IMR-90 (cell line): Measurements from ENCODE around the gene SPP1. TPM values are rescaled to one million over a fixed set of nuclear protein-coding genes. Genes with fewer than 3 reads are reported as not detected.

ENCODE experiments used
- ATAC-seq: fragments of 200-7000 bp; cut with Tn5 transposase; 2 replicates; pipeline ENCODE4 v1.9.1; 2020; ENCODE audit warnings: low read depth, mild to moderate bottlenecking, moderate library complexity
- BruUV-seq: library from RNA; stranded (reverse); fragments of 400-500 nt; replicated peaks from 2 replicates; lab custom pipeline; 2021; lab: Mats Ljungman, UMichigan
- CTCF ChIA-PET: fragments of 300-600 bp; formaldehyde crosslinking; extraction: SDS; loops from one replicate; lab custom pipeline; 2021; ENCODE audit warnings: antibody characterized with exemption; lab: Yijun Ruan, JAX
- POLR2A ChIA-PET: fragments of 300-600 bp; sonication (Branson Sonifier 250); formaldehyde crosslinking; loops from one replicate; lab custom pipeline; 2022; ENCODE audit warnings: antibody characterized with exemption; ENCODE audit not compliant: unreplicated experiment; lab: Charles Lee
- DNase-seq: peaks from one replicate; pipeline ENCODE4 v3.0.0; 2013
- H2AFZ ChIP-seq: replicated peaks from 2 replicates; pipeline ENCODE3; 2013; ENCODE audit warnings: low read length, mild to moderate bottlenecking; ENCODE audit not compliant: poor library complexity
- H2AK5ac ChIP-seq: 2 replicates; pipeline ENCODE4 v1.6.1; 2013; ENCODE audit warnings: low read depth, low read length, inconsistent platforms
- H2AK9ac ChIP-seq: replicated peaks from 2 replicates; pipeline ENCODE3; 2013; ENCODE audit warnings: mild to moderate bottlenecking, low read depth, low read length, moderate library complexity; ENCODE audit not compliant: poor library complexity
- H2BK120ac ChIP-seq: 2 replicates; pipeline ENCODE4 v1.6.1; 2013; ENCODE audit warnings: low read depth, low read length, inconsistent platforms
- H2BK15ac ChIP-seq: 3 replicates; pipeline ENCODE4 v1.6.1; 2013; ENCODE audit warnings: low read depth, low read length, inconsistent platforms
- H2BK20ac ChIP-seq: 2 replicates; pipeline ENCODE4 v1.6.1; 2013; ENCODE audit warnings: low read depth, mild to moderate bottlenecking, inconsistent platforms, low read length, moderate library complexity
- H2BK5ac ChIP-seq: 2 replicates; pipeline ENCODE4 v1.6.1; 2013; ENCODE audit warnings: mild to moderate bottlenecking, low read depth, low read length, inconsistent platforms; ENCODE audit not compliant: poor library complexity, severe bottlenecking
- H3K14ac ChIP-seq: replicated peaks from 2 replicates; pipeline ENCODE4 v1.6.1; 2013; ENCODE audit warnings: low read depth, low read length, inconsistent platforms
- H3K18ac ChIP-seq: 2 replicates; pipeline ENCODE4 v1.6.1; 2013; ENCODE audit warnings: low read depth, low read length, control low read depth
- H3K23ac ChIP-seq: 2 replicates; pipeline ENCODE4 v1.6.1; 2013; ENCODE audit warnings: low read depth, low read length, inconsistent platforms
- H3K27ac ChIP-seq: 2 replicates; pipeline ENCODE4 v1.5.1; 2013; ENCODE audit warnings: mild to moderate bottlenecking, control low read depth, low read length; ENCODE audit not compliant: insufficient read depth
- H3K27me3 ChIP-seq: 2 replicates; pipeline ENCODE4 v1.6.1; 2013; ENCODE audit warnings: low read length; ENCODE audit not compliant: control insufficient read depth, insufficient read depth
- H3K36me3 ChIP-seq: 2 replicates; pipeline ENCODE4 v1.6.1; 2013; ENCODE audit warnings: low read length, mixed read lengths; ENCODE audit not compliant: control insufficient read depth, insufficient read depth
- H3K4ac ChIP-seq: 2 replicates; pipeline ENCODE4 v1.6.1; 2013; ENCODE audit warnings: low read depth, low read length, inconsistent platforms
- H3K4me1 ChIP-seq: 2 replicates; pipeline ENCODE4 v1.6.1; 2013; ENCODE audit warnings: low read length, mixed read lengths; ENCODE audit not compliant: control insufficient read depth, insufficient read depth
- H3K4me2 ChIP-seq: 2 replicates; pipeline ENCODE4 v1.6.1; 2013; ENCODE audit warnings: low read depth, mild to moderate bottlenecking, control low read depth, low read length, moderate library complexity
- H3K4me3 ChIP-seq: 2 replicates; pipeline ENCODE4 v1.5.1; 2013; ENCODE audit warnings: low read depth, mild to moderate bottlenecking, control low read depth, low read length, moderate library complexity; ENCODE audit not compliant: insufficient read depth
- H3K56ac ChIP-seq: 2 replicates; pipeline ENCODE4 v1.6.1; 2013; ENCODE audit warnings: low read length, inconsistent platforms; ENCODE audit not compliant: insufficient read depth; ENCODE audit errors: extremely low read depth
- H3K79me1 ChIP-seq, 2 experiments: 2 replicates each; pipeline ENCODE4 v1.6.1; 2013; ENCODE audit warnings: low read length in 2 of 2, inconsistent platforms in 1 of 2, low read depth in 1 of 2
- H3K9ac ChIP-seq: 2 replicates; pipeline ENCODE4 v1.6.1; 2013; ENCODE audit warnings: low read depth, low read length, control low read depth
- H3K9me1 ChIP-seq: 2 replicates; pipeline ENCODE4 v1.6.1; 2013; ENCODE audit warnings: low read length, inconsistent platforms; ENCODE audit not compliant: insufficient read depth
- H3K9me3 ChIP-seq: 2 replicates; pipeline ENCODE4 v1.6.1; 2013; ENCODE audit warnings: low read length; ENCODE audit not compliant: control insufficient read depth, insufficient read depth
- H4K20me1 ChIP-seq: 2 replicates; pipeline ENCODE4 v1.6.1; 2013; ENCODE audit warnings: low read length, inconsistent platforms; ENCODE audit not compliant: insufficient read depth
- H4K5ac ChIP-seq: 2 replicates; pipeline ENCODE4 v1.6.1; 2013; ENCODE audit warnings: mild to moderate bottlenecking, low read depth, low read length, control low read depth
- H4K8ac ChIP-seq, 2 experiments: 2 replicates each; pipeline ENCODE4 v1.6.1; 2013; ENCODE audit warnings: low read depth in 2 of 2, low read length in 2 of 2, control low read depth in 1 of 2, inconsistent platforms in 1 of 2
- H4K91ac ChIP-seq: 2 replicates; pipeline ENCODE4 v1.6.1; 2013; ENCODE audit warnings: low read depth, low read length, inconsistent platforms; ENCODE audit not compliant: insufficient read depth
- BHLHE40 ChIP-seq: fragments of 150-350 bp; IDR thresholded peaks from 2 replicates; pipeline ENCODE4 v1.6.1; 2016; ENCODE audit warnings: mild to moderate bottlenecking, low read depth, low read length
- CEBPB ChIP-seq: IDR thresholded peaks from 2 replicates; pipeline ENCODE4 v1.6.1; 2012; ENCODE audit warnings: low read depth, low read length, improper control_type of control experiment
- CHD1 ChIP-seq: IDR thresholded peaks from 2 replicates; pipeline ENCODE4 v1.6.1; 2012; ENCODE audit warnings: low read depth, low read length, improper control_type of control experiment
- FOS ChIP-seq: fragments of 150-350 bp; IDR thresholded peaks from 2 replicates; pipeline ENCODE4 v1.6.1; 2016; ENCODE audit warnings: low read depth, low read length
- MAFK ChIP-seq: IDR thresholded peaks from 2 replicates; pipeline ENCODE4 v1.6.1; 2012; ENCODE audit warnings: low read depth, low read length, improper control_type of control experiment
- MAZ ChIP-seq: IDR thresholded peaks from 2 replicates; pipeline ENCODE4 v1.6.1; 2012; ENCODE audit warnings: low read depth, mild to moderate bottlenecking, low read length, improper control_type of control experiment, moderate library complexity, borderline replicate concordance
- MXI1 ChIP-seq: IDR thresholded peaks from 2 replicates; pipeline ENCODE4 v1.6.1; 2012; ENCODE audit warnings: low read depth, mild to moderate bottlenecking, low read length, moderate library complexity, borderline replicate concordance
- POLR2A ChIP-seq: IDR thresholded peaks from 2 replicates; pipeline ENCODE4 v1.6.1; 2012; ENCODE audit warnings: mild to moderate bottlenecking, low read depth, low read length
- RAD21 ChIP-seq: IDR thresholded peaks from 2 replicates; pipeline ENCODE4 v1.6.1; 2012; ENCODE audit warnings: low read length, improper control_type of control experiment
- RCOR1 ChIP-seq: IDR thresholded peaks from 2 replicates; pipeline ENCODE4 v1.6.1; 2012; ENCODE audit warnings: mild to moderate bottlenecking, low read length, improper control_type of control experiment; ENCODE audit not compliant: insufficient replicate concordance
- RFX5 ChIP-seq: IDR thresholded peaks from 2 replicates; pipeline ENCODE4 v1.8.0; 2012; ENCODE audit warnings: low read depth, mild to moderate bottlenecking, low read length, moderate library complexity
- SMC3 ChIP-seq: fragments of 150-350 bp; IDR thresholded peaks from 2 replicates; pipeline ENCODE4 v1.6.1; 2016; ENCODE audit warnings: low read depth, mild to moderate bottlenecking, antibody characterized with exemption, low read length, moderate library complexity
- WGBS, 2 experiments: methylation state at CpG; one replicate each; pipeline versions ENCODE4 v1.1.5 to v1.1.7; 2013; ENCODE audit warnings: missing lambda C conversion rate in 2 of 2; ENCODE audit not compliant: insufficient read length in 1 of 2; ENCODE audit errors: extremely low coverage in 2 of 2; 5-methylcytosine and 5-hydroxymethylcytosine counted together
- dilution Hi-C: fragments of 300-500 bp; cut with HindIII; formaldehyde crosslinking; loops from one replicate; pipeline ENCODE4 v1.14.3; 2018; ENCODE audit warnings: low sequenced_read_pairs; ENCODE audit not compliant: unreplicated experiment
- in situ Hi-C: fragments of 300-500 bp; cut with MboI; formaldehyde crosslinking; loops from 3 replicates; pipeline ENCODE4 v1.14.3; 2019; ENCODE audit warnings: low sequenced_read_pairs, inconsistent platforms, mixed read lengths
- intact Hi-C: fragments of 100-400 bp; cut with micrococcal nuclease; formaldehyde crosslinking; loops from 2 replicates; pipeline ENCODE4 v1.10.0; 2022
- polyA plus RNA-seq, 3 experiments: library from polyadenylated mRNA; depleted of rRNA; stranded (reverse); fragments of >200 nt; gene quantifications; 2 replicates each; pipeline ENCODE4 v1.2.3, GENCODE V29; 2012; ENCODE audit warnings: low replicate concordance in 1 of 3
- total RNA-seq: library from RNA; depleted of rRNA; stranded (reverse); fragments of >200 nt; gene quantifications from 2 replicates; pipeline ENCODE4 v1.2.3, GENCODE V29; 2012
- TF ChIP-seq, protein P1 (sequence below): fragments of 150-350 bp; IDR thresholded peaks from 2 replicates; pipeline ENCODE4 v1.6.1; 2017; ENCODE audit warnings: mild to moderate bottlenecking, antibody characterized with exemption, low read length, low read depth

Gene SPP1
- total and polyA plus RNA-seq, 2 of the 4 experiments (the other 2 are of a cell fraction): 0.18 to 0.50 TPM

DNA sequence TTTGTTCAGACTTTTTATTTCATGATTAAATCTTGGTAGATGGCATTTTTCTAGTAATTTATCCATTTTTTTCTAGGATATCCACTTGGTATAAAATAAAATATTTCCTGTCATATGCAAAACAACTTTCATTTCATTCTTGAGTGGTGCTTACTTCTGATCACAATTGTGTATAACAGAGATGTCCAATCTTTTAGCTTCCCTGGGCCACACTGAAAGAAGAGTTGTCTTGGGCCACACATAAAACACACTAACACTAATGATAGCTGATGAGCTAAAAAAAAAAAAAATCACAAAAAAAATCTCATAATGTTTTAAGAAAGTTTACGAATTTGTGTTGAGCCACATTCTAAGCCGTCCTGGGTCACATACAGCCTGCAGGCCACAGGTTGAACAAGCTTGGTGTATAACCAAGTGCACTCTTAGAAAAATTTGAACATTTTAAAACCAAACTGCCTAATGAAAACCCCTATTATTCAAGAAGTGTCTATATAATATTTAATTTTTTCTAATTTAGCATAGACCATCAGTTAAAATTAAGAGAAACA, 41.3 kb upstream of the SPP1 start:
- Histone ChIP-seq H2AFZ (no peak overlapping the region), H2AK9ac (no peak overlapping the region), H2AK5ac (no peak overlapping the region), H3K27ac (no peak overlapping the region), H3K18ac (no peak overlapping the region), H3K14ac (no peak overlapping the region), H4K8ac (no peak overlapping the region), H3K4ac (no peak overlapping the region), H2BK15ac (no peak overlapping the region), H3K56ac (no peak overlapping the region), H4K5ac (no peak overlapping the region), H3K23ac (no peak overlapping the region), H3K9me3 (no peaks in the 10 kb centered on the region), H4K20me1 (no peaks in the 10 kb centered on the region), H4K91ac (no peak overlapping the region), H2BK120ac (no peak overlapping the region), H3K4me1 (no peaks in the 10 kb centered on the region), H3K9ac (no peak overlapping the region), H3K4me3 (no peak overlapping the region), H2BK5ac (no peak overlapping the region), H3K9me1 (no peaks in the 10 kb centered on the region), H3K79me1 (no peaks in the 10 kb centered on the region), H2BK20ac (no peak overlapping the region), H3K4me2 (no peak overlapping the region), H3K36me3 (no peaks in the 10 kb centered on the region), H3K27me3 (no peaks in the 10 kb centered on the region; the same call in 1 of the 2 replicates)
- intact Hi-C loops (no loop called here), in situ Hi-C loops (no loop called here), dilution Hi-C loops (no loop called here)
- no CpG with 5 or more reads among the region's 2 CpGs for WGBS, 2 experiments
- ATAC-seq (no peak), DNase-seq (no peak)
- ChIA-PET POLR2A (no interaction called here), CTCF (interaction anchor here (0.7 kb wide), 1 partner anchor 12 kb away, joined by 3 read pairs; no protein-coding TSS in a partner anchor)
- TF ChIP-seq FOS (no peak), MAZ (no peak), CHD1 (no peak), POLR2A (no peak), RFX5 (no peak), RCOR1 (no peak), CEBPB (no peak), MAFK (no peak), BHLHE40 (no peak), RAD21 (no peak), SMC3 (no peak), MXI1 (no peak)
- TF ChIP-seq, protein P1, sequence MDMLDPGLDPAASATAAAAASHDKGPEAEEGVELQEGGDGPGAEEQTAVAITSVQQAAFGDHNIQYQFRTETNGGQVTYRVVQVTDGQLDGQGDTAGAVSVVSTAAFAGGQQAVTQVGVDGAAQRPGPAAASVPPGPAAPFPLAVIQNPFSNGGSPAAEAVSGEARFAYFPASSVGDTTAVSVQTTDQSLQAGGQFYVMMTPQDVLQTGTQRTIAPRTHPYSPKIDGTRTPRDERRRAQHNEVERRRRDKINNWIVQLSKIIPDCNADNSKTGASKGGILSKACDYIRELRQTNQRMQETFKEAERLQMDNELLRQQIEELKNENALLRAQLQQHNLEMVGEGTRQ: no peak
- no TSS peak for BruUV-seq
